Erythroblast (primary cell): ENCODE measurements around the gene FHDC1.
A peak's percentile ranks its signal among the peaks of the same experiment; 100 is the strongest.

Experiments used
- DNase-seq, 2 experiments: peaks; one replicate each; lab custom pipeline; 2025; lab: John Stamatoyannopoulos, UW
- GATA1 ChIP-seq: IDR thresholded peaks from 2 replicates; pipeline ENCODE4 v1.6.1; 2011; ENCODE audit warnings: low read depth, mild to moderate bottlenecking, control low read depth, low read length, moderate library complexity
- POLR2A ChIP-seq: IDR thresholded peaks from 2 replicates; pipeline ENCODE4 v1.6.1; 2011; ENCODE audit warnings: mild to moderate bottlenecking, low read length

FHDC1 gene

GRCh38 chr4:152935631-152936445, at the start of gene FHDC1:
Gene FHDC1 (plus strand): TSS chr4:152936323. CDS start chr4:152943058, 6,735 bp downstream.
- DNase-seq: peak; percentile 66 to 82

GRCh38 chr4:152887981-152888380, 48.1 kb upstream of the FHDC1 start:
- TF ChIP-seq GATA1 (no peak), POLR2A (no peak)
- DNase-seq: no peak

More at GRCh38 chr4:152935631-152936445, at the start of gene FHDC1:
- TF ChIP-seq POLR2A (peak; percentile 54), GATA1 (no peak)

DNA sequence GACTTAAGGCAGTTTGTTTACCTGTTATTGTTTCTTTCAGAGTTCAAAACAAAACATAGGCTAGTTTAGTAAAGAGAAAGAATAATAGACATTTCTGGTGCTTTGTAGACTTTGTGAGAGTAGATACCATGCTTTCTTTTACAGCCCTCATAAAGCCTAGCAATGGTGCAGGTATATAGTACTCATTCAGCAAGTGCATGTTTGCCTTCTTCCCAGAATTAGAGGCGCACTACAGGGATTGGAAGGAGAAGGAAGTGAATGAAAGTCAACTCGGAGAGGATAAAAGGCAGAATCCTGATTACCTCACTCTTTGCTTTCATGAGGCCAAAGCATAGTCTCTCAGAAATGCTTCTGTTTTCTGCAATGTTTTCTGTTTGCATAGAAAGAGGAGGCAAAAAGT, 43.1 kb upstream of the FHDC1 start:
- no peak for DNase-seq
- TF ChIP-seq GATA1 (no peak), POLR2A (no peak)

GRCh38 chr4:152894673-152895072, 41.5 kb upstream of the FHDC1 start:
- TF ChIP-seq GATA1 (no peak), POLR2A (no peak)
- DNase-seq: no peak

DNA sequence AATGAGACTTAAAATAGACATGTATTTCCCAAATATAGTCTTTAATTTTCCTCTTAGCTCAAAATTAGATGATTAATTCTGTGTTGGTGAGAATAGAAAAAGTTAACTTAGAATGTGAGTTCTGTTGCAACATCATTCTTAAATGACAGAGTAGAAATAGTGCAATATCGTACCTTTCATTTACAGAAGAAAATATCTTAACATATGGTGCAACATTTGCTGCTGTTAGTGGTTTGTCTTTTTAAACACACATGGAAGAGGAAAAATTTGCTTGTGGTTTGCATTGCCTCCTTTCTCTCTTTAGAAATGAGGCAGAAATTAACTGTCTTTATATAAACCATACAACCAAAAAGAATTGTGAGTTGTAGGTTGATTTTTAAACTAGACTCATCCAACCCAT, 39.3 kb upstream of the FHDC1 start:
- DNase-seq: no peak
- TF ChIP-seq POLR2A (no peak), GATA1 (no peak)

GRCh38 chr4:152898133-152898532, 38.0 kb upstream of the FHDC1 start:
- peak; percentile 9 to 27 for DNase-seq

DNA sequence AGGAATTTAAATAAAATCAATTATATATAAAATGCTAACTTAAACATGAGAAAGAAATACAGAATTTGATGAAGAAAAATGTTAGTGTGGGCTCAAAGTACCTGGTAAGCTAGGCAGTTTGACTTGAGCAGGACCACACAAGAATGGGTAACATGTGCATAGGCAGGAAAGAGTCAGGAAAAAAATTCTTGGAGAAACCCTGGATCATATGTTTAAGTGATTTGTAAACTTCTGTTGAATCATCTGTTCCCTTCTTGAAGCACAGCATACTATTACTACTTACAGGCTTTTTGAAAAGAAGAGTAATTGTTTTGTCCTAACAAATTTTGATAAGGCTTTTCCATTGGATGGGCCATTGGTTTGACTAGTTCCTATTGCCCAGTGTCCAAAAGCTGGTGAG, 37.5 kb upstream of the FHDC1 start:
- no peak for DNase-seq
- no peak for TF ChIP-seq GATA1
- no peak for TF ChIP-seq POLR2A

DNA sequence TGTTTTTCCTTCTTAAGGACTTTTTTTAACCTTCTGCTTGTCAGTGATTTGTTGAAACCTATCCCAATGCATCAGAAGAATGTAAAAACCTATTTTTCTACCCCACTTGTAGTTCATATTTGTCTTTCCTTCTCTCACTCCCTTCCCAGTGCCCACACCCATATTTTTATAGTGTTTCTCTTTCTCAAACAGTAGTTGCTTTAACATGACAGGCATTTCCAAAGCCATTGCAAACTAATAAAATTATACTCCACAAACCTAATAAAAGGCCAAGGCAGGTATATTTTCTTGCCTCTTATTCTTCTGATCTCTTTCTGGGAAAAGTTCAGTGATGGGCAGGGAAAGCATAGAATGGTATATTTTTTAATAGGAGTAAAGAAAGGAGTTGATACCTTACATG, 35.7 kb upstream of the FHDC1 start:
- no peak for TF ChIP-seq GATA1
- no peak for TF ChIP-seq POLR2A
- no peak for DNase-seq

DNA sequence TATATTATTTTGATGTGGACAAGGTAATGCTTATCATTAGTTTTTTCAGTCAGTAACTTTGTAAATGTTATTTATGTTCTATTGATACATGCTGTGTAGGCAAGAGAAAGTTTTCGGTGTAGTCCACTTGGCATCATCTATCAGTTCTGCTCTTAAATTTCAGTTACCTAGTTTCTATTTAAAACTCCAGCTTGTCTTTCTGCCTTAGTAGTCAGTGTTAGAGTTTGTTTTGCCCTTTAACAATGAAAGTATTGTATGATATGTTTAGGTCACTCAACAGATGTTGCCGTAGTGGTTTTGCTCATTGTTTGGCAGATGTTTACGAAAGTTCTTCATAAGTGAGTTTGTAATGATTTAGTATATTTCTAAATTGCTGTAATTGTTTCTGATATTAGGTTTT, 34.9 kb upstream of the FHDC1 start:
- no peak for DNase-seq

GRCh38 chr4:152903658-152904057, 32.5 kb upstream of the FHDC1 start:
- no peak for TF ChIP-seq POLR2A
- TF ChIP-seq GATA1: no peak
- no peak for DNase-seq

More for the DNA sequence above, 34.9 kb upstream of the FHDC1 start:
- TF ChIP-seq POLR2A (no peak), GATA1 (no peak)

DNA sequence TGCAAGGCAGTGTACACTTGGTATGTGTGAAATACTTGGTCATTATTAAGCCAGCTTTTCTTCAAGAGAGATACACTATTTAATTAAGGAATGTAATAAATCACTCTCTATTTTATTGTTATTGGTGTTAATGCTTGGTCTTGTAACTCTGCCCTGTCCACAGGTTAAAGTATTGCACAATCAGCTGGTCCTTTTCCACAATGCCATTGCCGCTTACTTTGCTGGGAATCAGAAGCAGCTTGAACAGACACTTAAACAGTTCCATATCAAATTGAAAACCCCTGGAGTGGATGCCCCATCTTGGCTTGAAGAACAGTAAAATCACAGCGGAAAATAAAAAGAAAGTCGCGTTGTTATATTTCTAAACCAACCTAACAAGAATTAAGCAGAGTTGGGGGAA, 26.2 kb upstream of the FHDC1 start:
- DNase-seq: no peak
- TF ChIP-seq GATA1 (no peak), POLR2A (no peak)

DNA sequence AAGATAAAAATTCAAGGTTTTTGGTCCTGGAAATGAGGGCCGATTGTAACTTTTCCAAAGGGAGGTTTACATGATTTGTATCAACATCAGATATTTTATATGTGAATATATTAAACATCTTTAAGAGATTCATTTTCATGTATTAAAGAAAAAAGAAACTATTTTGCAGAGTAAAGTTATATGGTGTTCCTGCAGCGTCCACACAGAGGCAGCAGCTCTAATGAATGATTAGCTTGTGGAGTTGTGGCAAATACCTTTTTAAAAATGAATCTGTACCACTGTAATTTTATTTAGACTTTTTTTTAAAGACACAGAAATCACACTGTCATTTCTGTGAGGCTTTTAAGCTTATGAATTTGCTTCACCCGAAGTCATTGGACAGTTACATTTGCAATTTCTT, 25.6 kb upstream of the FHDC1 start:
- TF ChIP-seq POLR2A: no peak
- TF ChIP-seq GATA1: no peak

DNA sequence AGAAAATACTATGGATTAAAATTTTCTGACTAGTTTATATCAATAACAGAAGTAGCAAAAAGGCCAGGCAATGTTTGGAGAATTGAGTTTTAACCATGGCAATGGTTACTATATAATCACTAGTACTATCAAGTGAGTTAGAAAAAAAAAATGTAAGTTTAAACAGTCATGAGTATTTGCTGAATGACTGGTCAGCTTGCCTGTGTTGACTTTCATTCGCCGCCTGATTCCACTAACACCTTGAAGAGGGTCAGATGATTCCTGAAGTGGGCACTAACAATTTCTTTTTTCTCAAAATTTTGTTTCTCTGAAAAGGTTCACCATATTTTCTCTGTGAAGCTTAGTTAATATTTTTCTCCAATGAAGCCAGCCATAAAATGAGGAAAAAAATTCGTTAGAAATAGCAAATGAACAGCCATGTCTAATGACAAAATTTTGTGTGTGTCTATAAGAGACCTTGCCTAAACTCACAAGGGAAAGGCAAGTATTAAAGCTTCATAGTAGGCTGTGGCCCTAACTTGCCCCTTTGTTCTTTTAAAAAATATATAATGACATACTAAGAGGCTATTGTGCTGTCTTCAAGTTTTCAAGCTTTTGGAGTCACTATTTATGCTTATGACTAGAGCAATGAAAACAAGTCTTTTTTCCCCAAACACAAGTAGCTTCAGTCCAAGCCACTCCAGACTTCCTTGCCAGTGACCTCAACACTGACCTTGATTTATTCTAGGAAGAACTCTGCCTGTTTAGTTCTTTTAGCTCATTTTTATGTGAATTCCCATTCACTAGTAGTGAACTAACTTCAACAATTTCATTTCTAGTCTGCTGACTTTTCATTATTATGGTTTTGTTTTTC, 18.4 kb upstream of the FHDC1 start:
- TF ChIP-seq POLR2A: no peak
- no peak for TF ChIP-seq GATA1
- DNase-seq: no peak

More for the DNA sequence above, 25.6 kb upstream of the FHDC1 start:
- DNase-seq: peak in 1 of 2 experiments; percentile 2

DNA sequence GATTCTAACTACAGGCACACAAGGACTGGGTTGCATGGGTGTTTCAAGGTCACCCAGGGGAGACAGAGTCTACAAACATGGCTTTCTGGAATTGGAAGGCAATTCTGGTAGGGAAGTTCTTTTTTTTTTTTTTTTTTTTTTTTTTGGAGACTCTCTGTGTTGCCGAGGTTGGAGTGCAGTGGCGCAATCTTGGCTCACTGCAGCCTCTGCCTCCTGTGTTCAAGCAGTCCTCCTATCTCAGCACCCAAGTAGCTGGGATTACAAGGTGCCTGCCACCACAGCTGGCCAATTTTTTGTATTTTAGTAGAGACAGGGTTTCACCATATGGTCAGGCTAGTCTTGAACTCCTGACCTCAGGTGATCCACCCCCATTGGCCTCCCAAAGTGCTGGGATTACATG, 16.3 kb upstream of the FHDC1 start:
- TF ChIP-seq GATA1 (no peak), POLR2A (no peak)
- DNase-seq: no peak
